ENCODE results near the gene PRRX2.

DNA sequence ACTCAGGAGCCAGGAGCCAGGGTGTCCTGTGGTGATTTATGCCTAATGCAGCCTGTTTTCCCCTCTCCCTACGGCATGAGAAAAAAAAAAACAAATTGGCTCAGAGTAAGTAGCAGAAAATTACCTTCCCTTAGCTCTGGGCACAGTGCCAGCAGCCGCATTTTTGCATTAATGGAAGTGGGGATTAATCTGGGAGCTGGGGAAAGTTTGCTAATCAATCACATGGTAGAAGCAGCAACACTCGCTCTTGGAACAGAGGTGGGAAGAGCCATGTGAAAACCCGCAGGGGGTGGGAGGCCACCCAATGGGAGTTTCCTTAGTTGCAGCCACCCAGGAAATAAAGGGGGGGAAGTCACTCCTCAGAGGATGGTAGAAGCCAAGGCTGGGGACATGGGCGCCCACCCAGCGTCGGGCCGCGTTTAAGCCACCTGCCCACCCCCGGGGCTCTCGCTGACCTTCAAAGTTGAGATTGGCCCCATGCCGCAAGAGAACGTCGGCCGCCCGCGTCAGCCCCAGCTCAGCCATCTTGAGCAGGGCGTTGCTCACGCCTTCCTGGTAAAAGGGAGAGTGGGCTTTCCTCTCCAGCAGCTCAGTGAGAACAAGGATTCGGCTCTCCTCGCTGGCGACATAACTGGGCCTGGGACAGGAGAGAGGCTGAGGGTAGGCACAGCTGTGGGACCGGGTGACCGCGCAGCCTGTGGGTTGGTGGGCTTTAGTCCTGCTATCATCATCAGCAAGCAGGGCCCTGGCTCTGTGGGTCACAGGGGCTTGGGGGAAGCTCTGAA lies 25.2 kb upstream of the PRRX2 start:
- TF ChIP-seq CTCF (IDR thresholded peaks at IDR 0.05; ENCODE audit: low read depth, low read length, missing input control) (no peak), SP1 (IDR thresholded peaks at IDR 0.05) (no peak), YY1 (IDR thresholded peaks at IDR 0.05) (no peak), GABPA (IDR thresholded peaks at IDR 0.05 in 1 of 2, conservative IDR thresholded peaks at IDR 0.05 in 1 of 2) (no peak), FOXA1 (IDR thresholded peaks at IDR 0.05) (no peak), HNF4A (conservative IDR thresholded peaks at IDR 0.05) (no peak), RAD21 (IDR thresholded peaks at IDR 0.05) (no peak), ZBTB33 (IDR thresholded peaks at IDR 0.05) (no peak), TAF1 (conservative IDR thresholded peaks at IDR 0.05) (no peak), NR2F2 (IDR thresholded peaks at IDR 0.05) (no peak), JUND (IDR thresholded peaks at IDR 0.05) (no peak)
- TF ChIP-seq, protein P1, sequence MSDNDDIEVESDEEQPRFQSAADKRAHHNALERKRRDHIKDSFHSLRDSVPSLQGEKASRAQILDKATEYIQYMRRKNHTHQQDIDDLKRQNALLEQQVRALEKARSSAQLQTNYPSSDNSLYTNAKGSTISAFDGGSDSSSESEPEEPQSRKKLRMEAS (IDR thresholded peaks at IDR 0.05): no peak
- TF ChIP-seq, protein P2, sequence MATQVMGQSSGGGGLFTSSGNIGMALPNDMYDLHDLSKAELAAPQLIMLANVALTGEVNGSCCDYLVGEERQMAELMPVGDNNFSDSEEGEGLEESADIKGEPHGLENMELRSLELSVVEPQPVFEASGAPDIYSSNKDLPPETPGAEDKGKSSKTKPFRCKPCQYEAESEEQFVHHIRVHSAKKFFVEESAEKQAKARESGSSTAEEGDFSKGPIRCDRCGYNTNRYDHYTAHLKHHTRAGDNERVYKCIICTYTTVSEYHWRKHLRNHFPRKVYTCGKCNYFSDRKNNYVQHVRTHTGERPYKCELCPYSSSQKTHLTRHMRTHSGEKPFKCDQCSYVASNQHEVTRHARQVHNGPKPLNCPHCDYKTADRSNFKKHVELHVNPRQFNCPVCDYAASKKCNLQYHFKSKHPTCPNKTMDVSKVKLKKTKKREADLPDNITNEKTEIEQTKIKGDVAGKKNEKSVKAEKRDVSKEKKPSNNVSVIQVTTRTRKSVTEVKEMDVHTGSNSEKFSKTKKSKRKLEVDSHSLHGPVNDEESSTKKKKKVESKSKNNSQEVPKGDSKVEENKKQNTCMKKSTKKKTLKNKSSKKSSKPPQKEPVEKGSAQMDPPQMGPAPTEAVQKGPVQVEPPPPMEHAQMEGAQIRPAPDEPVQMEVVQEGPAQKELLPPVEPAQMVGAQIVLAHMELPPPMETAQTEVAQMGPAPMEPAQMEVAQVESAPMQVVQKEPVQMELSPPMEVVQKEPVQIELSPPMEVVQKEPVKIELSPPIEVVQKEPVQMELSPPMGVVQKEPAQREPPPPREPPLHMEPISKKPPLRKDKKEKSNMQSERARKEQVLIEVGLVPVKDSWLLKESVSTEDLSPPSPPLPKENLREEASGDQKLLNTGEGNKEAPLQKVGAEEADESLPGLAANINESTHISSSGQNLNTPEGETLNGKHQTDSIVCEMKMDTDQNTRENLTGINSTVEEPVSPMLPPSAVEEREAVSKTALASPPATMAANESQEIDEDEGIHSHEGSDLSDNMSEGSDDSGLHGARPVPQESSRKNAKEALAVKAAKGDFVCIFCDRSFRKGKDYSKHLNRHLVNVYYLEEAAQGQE (IDR thresholded peaks at IDR 0.05): no peak

Data from liver (tissue), 3 donors.